WI38 (cell line): ENCODE data around the gene STK38.
A peak's percentile ranks its signal among the peaks of the same experiment; 100 is the strongest.

ENCODE experiments used
- H3K4me3 ChIP-seq: 2 replicates; pipeline ENCODE4 v1.5.1; 2011; ENCODE audit warnings: low read depth, mild to moderate bottlenecking, control low read depth, low read length
- TF ChIP-seq, protein P1 (sequence below): IDR thresholded peaks from 2 replicates; pipeline ENCODE4 v1.5.1; 2012; ENCODE audit warnings: low read depth, mild to moderate bottlenecking, control low read depth, low read length

STK38 gene

DNA sequence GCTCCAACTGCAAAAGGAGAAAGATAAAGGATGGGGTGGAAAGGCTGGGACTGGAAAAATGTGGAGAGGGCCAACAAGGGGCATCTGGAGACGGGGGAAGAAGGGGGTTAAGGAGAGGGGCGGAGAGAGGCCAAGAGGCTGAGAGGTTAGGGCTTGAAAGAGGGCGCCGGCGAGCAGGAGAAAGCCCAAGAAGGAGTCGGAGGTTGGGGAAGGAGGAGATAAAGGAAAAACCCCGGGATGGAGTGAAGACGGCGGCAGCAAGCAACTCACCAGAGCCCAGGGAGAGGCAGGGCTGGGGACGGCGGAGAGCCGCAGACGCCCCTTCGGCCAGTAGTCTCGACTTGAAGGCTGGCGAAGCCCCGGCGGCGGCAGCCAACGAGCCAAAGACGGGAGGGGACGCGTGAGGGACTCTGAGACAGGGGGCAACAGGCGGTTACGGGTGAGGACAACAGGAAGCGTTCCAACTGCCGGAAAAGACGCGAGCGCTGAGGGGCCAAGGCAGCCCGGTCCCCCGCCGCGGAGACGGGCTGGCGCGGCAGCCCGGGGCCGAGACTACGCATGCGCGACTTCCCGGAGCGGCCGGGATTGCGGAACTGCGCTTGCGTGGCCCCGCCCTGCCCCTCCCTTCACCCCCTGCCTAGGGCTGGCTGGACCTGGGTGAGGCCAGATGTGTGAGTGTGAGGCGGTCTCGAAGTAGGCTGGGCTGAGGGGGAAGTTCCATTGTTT is at the start of gene STK38:
STK38 (minus strand) TSS at position 560 of the 726 bp plus-strand sequence. CDS start 7,277 bp downstream, outside the sequence.
- TF ChIP-seq, protein P1, sequence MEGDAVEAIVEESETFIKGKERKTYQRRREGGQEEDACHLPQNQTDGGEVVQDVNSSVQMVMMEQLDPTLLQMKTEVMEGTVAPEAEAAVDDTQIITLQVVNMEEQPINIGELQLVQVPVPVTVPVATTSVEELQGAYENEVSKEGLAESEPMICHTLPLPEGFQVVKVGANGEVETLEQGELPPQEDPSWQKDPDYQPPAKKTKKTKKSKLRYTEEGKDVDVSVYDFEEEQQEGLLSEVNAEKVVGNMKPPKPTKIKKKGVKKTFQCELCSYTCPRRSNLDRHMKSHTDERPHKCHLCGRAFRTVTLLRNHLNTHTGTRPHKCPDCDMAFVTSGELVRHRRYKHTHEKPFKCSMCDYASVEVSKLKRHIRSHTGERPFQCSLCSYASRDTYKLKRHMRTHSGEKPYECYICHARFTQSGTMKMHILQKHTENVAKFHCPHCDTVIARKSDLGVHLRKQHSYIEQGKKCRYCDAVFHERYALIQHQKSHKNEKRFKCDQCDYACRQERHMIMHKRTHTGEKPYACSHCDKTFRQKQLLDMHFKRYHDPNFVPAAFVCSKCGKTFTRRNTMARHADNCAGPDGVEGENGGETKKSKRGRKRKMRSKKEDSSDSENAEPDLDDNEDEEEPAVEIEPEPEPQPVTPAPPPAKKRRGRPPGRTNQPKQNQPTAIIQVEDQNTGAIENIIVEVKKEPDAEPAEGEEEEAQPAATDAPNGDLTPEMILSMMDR: no peak
- H3K4me3 ChIP-seq: peak within 1 kb of the TSS; percentile 96

GRCh38 chr6:36596356-36596755 is 49.1 kb upstream of the STK38 start:
- TF ChIP-seq, protein P1: no peak

DNA sequence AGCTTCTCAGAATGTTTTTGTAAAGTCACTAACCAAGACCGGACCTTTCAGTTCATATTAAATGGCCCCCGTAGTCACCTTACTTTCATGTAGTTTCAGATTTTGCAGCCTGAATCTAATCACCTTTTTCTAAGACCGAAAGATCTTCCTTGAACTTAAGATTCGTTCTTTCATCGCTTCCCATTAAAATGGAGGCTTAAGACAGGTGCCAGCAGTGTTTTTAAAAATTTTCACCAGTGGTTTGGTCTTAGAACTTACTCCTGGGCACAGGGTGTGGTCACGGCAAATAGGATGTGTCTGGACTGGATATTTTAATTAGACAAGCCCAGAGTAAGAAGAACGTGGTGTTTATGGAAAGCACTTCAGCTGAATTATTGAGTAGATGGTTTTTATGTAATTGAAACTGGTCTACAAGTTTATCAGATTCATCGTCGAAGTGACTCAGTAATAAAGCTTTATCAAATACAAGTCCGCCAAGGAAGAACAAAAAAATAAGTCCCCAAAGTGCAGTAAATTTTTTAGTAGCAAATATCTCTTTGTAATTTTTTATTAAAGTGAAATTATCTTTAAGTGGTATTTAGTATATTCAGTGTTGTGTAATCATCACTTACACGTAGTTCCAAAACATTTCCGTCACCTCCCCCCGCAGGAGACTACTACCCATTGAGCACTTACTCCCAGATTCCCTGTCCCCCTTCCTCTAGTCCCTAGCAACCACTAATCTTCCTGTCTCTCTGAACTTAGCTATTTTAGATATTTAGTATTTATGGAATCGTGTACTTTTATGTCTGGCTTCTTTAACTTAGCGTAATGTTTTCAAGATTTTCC is 47.8 kb upstream of the STK38 start:
- peak overlapping the region; percentile 100 for H3K4me3 ChIP-seq
- TF ChIP-seq, protein P1: no peak

More at GRCh38 chr6:36596356-36596755, 49.1 kb upstream of the STK38 start:
- H3K4me3 ChIP-seq: peak overlapping the region; percentile 100

- H3K4me3 ChIP-seq: peak within 1 kb of the TSS; percentile 100
- TF ChIP-seq, protein P1: peak; percentile 12
Observed at GRCh38 chr6:36594029-36594815, 46.9 kb upstream of the STK38 start, which contains the start of gene SRSF3. SRSF3 (plus strand) TSS chr6:36594362; CDS start chr6:36596763, 2,401 bp downstream.

DNA sequence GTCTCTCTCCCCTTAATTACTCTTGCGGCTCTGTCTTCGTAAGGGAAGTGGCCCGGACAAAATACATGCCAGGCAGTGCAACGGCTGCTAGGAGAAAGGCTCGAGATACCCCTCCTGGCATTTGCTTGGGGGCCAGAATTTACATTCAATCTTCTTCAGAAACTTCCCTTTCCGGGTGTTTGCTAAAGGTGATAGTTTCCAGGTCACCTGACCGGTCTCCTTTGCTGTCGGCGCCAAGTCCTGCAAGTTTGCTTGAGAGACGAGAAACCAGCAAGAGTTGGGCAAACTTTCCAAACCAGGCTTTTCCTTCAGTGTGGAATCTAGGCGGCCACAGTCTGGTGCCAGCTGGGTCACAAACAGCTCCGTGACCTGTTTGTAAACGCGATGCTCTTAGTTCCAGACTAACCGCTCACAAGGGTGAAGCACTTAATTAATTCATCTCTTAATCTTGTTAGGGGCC is 46.3 kb upstream of the STK38 start:
- peak overlapping the region; percentile 53 for H3K4me3 ChIP-seq
- TF ChIP-seq, protein P1: no peak

DNA sequence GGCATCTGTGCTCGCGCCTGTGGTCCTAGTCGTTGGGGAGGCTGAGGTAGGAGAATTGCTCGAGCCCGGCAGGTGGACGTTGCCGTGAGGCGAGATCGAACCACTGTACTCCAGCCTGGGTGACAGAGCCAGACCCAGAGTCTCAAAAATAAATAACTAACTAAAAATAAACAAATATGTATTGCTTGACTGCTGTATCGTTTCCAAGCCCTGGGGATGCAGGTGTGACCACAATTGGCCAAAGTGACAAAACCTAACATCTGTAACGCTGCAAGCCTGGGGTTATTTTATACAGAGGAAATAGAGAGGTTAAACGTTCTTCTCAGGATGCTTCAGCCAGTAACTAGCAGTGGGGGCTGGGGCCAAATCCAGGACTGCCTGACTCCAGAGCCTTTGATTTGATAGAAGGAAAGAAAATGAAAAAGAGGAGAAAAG is 45.0 kb upstream of the STK38 start:
- no peak overlapping the region for H3K4me3 ChIP-seq
- TF ChIP-seq, protein P1: no peak
